Activated CD8-positive, alpha-beta T cell treated with anti-CD3 and anti-CD28 coated beads for 36 hours (primary cell): ENCODE data around the gene POLR3H. TPM values are rescaled to one million over a fixed set of nuclear protein-coding genes. Genes with fewer than 3 reads are reported as not detected.

Experiments used
- ATAC-seq: fragments of 200-7000 bp; cut with Tn5 transposase; one replicate; pipeline ENCODE4 v1.10.0; 2021; ENCODE audit warnings: mild to moderate bottlenecking, moderate library complexity
- CTCF ChIA-PET: fragments of 350-600 bp; sonication (Branson Sonifier 250); formaldehyde crosslinking; loops from one replicate; lab custom pipeline; 2021; ENCODE audit warnings: antibody characterized with exemption; lab: Charles Lee
- POLR2A ChIA-PET: fragments of 350-600 bp; sonication (Branson Sonifier 250); formaldehyde crosslinking; loops from one replicate; lab custom pipeline; 2021; ENCODE audit warnings: antibody characterized with exemption; lab: Charles Lee
- DNase-seq: peaks from one replicate; pipeline ENCODE4 v3.0.0-alpha.2; 2020
- H3K27ac Mint-ChIP-seq: one replicate; pipeline ENCODE4 v1.8.0; 2021; ENCODE audit warnings: mild to moderate bottlenecking, mixed read lengths
- H3K27me3 Mint-ChIP-seq: one replicate; pipeline ENCODE4 v1.8.0; 2021; ENCODE audit warnings: mixed read lengths
- H3K36me3 Mint-ChIP-seq: one replicate; pipeline ENCODE4 v1.8.0; 2021; ENCODE audit warnings: low read depth, mixed read lengths
- H3K4me1 Mint-ChIP-seq: one replicate; pipeline ENCODE4 v1.8.0; 2021; ENCODE audit warnings: low read depth, mixed read lengths
- H3K4me3 Mint-ChIP-seq: one replicate; pipeline ENCODE4 v1.8.0; 2021; ENCODE audit warnings: mild to moderate bottlenecking, moderate library complexity, mixed read lengths
- H3K9me3 Mint-ChIP-seq: one replicate; pipeline ENCODE4 v1.8.0; 2021; ENCODE audit warnings: mixed read lengths
- CTCF ChIP-seq: fragments of 200-600 bp; IDR thresholded peaks from one replicate; pipeline ENCODE4 v1.8.0; 2022; ENCODE audit warnings: antibody characterized with exemption, mild to moderate bottlenecking
- intact Hi-C: fragments of 100-400 bp; cut with micrococcal nuclease; formaldehyde crosslinking; loops from one replicate; pipeline ENCODE4 v1.10.0; 2022
- total RNA-seq, 2 experiments: library from RNA; stranded (reverse); gene quantifications; one replicate each; pipeline ENCODE4 v1.2.3, GENCODE V29; 2021

The POLR3H gene
- total RNA-seq, 2 experiments from 2014 or later: 26.8 to 29.0 TPM

- CTCF ChIA-PET: interaction anchor here (2.4 to 4.5 kb wide), 2 partner anchors 39 to 75 kb away, joined by 9 to 20 read pairs; no protein-coding TSS in a partner anchor
- H3K4me1 Mint-ChIP-seq: peaks cover 45% of the 10 kb centered on the region
- no peak for ATAC-seq
- POLR2A ChIA-PET: interaction anchor here (1.1 to 3.2 kb wide), 4 partner anchors 10 to 72 kb away, joined by 3 to 25 read pairs (median 5); partner anchors contain the start of genes ACO2, PHF5A and TOB2
- H3K36me3 Mint-ChIP-seq: peaks cover 7% of the 10 kb centered on the region
- H3K27ac Mint-ChIP-seq: peak overlapping the region; percentile 55
- H3K27me3 Mint-ChIP-seq: no peaks in the 10 kb centered on the region
- no peak for TF ChIP-seq CTCF
- H3K9me3 Mint-ChIP-seq: no peaks in the 10 kb centered on the region
- no peak for DNase-seq
- intact Hi-C loops: no loop called here
- no peak overlapping the region for H3K4me3 Mint-ChIP-seq
Observed at GRCh38 chr22:41478473-41478872, 65.8 kb downstream of the POLR3H start.

Other genes starting within 250 kb of the POLR3H start
- gene ZC3H7B, start 242.9 kb downstream of the POLR3H start, total RNA-seq: 10 to 100 TPM; 46.1 to 47.9 TPM
- gene TEF, start 162.5 kb downstream of the POLR3H start, total RNA-seq: 1 to 10 TPM; 1.4 to 2.0 TPM
- gene TOB2, start 97.7 kb downstream of the POLR3H start, total RNA-seq: 10 to 100 TPM; 27.0 to 28.5 TPM
- 10 to 100 TPM; 65.2 to 70.4 TPM for gene PHF5A, start 75.8 kb downstream of the POLR3H start, total RNA-seq
- gene ACO2, start 75.4 kb downstream of the POLR3H start, total RNA-seq: 10 to 100 TPM; 96.5 to 97.7 TPM
- not detected for gene CSDC2, start 16.5 kb upstream of the POLR3H start, total RNA-seq
- gene PMM1, start 45.4 kb upstream of the POLR3H start, total RNA-seq: 10 to 100 TPM; 29.8 to 29.9 TPM
- 10 to 100 TPM; 48.0 to 55.1 TPM for gene DESI1, start 76.6 kb upstream of the POLR3H start, total RNA-seq
- gene XRCC6, start 76.8 kb upstream of the POLR3H start, total RNA-seq: 100 to 1,000 TPM; 424 to 425 TPM
- 100 to 1,000 TPM; 275 to 299 TPM for gene SNU13, start 144.4 kb upstream of the POLR3H start, total RNA-seq
- gene MEI1, start 155.0 kb upstream of the POLR3H start, total RNA-seq: 10 to 100 TPM; 27.7 to 28.4 TPM